ENCODE data around the gene ABRAXAS1.
"Not testable (repeated sequence)": the region's sequence is repeated elsewhere in the genome, so short reads cannot be mapped to it uniquely, and the experiment has no call there.

Gene ABRAXAS1

DNA sequence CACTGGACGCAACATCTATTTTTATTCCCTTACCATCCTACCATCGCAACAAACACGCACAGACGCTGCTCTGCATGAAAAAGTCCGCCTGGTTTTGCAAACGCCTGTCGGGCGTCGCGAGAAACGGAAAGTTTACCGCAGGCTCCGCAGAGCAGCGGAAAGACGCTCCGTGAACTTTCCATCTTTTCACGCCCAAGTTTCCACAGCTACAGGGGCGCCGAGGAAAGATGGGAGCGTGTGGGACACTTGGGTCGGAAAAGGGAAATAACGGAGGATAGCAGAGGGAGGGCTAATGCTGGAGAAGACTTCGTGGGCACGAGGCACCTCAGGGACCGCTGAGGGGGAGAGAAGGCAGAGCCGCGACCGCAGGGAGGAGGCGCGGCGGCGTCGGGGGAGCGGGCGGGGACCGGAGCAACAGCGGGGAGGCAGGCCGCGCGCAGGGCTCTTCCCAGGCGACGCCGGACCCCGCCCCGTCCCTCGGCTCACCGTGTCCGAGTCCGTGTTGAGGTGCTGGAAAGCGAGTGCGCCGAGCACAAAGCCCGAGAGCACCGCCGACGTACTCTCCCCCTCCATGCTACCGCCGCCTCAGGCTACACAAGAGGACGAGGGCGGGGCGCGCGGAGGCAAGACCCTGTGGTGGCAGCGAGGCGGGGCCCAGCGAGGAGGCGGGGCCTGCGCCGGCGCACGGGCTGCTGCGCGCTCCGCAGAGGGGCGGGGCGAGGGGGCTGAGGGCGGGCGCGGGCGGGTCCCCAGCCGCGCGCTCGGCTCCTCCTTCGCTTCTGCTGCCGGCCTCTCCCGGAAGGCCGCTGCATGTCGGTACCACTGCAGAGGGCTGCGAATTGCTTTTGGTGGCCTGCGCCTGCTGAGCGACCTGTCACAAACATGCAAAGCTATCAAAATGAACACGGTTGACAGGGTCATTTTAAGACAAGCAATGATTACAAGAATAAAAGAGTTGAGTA lies at the start of gene ABRAXAS1:
Gene ABRAXAS1, minus strand, starts transcription at position 601 of the 962 bp plus-strand sequence. Its CDS starts 28 bp downstream, at position 573.
- FAIRE-seq (peak; percentile 97), DNase-seq (ENCODE audit: insufficient read length, low spot score) (peak; percentile 92)

DNA sequence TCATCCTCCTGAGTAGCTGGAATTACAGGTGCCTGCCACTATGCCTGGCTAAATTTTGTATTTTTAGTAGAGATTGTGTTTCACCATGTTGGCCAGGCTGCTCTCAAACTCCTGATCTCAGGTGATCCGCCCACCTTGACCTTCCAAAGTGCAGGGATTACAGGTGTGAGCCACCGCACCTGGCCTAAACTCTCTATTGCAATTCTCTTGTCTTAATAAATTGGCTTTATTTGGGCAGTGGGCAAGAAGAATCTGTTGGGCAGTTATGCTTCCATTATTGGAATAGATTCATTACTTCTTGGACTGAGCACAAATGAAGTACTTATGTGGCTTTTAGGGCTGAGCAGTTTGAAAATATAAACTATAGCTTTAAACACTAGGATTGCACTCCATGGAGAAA lies 42.8 kb upstream of the ABRAXAS1 start:
- FAIRE-seq (no peak), DNase-seq (ENCODE audit: insufficient read length, low spot score) (no peak)

DNA sequence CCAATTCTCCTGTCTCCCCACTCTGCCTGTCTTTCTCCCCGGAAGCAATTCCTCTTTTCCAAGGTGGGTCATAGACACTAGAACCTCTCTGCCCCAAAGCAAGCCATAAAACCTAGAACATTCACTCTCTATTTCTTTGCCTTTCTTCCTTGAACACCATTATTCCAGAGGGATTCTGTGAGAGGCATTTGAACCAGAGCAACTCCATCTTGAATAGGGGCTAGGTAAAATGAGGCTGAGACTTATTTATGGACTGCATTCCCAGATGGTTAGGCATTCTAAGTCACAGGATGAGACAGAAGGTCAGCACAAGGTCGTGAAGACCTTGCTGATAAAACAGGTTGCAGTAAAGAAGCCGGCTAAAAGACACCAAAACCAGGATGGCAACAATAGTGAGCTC lies 37.3 kb upstream of the ABRAXAS1 start:
- no peak for DNase-seq (ENCODE audit: insufficient read length, low spot score)
- no peak for FAIRE-seq

DNA sequence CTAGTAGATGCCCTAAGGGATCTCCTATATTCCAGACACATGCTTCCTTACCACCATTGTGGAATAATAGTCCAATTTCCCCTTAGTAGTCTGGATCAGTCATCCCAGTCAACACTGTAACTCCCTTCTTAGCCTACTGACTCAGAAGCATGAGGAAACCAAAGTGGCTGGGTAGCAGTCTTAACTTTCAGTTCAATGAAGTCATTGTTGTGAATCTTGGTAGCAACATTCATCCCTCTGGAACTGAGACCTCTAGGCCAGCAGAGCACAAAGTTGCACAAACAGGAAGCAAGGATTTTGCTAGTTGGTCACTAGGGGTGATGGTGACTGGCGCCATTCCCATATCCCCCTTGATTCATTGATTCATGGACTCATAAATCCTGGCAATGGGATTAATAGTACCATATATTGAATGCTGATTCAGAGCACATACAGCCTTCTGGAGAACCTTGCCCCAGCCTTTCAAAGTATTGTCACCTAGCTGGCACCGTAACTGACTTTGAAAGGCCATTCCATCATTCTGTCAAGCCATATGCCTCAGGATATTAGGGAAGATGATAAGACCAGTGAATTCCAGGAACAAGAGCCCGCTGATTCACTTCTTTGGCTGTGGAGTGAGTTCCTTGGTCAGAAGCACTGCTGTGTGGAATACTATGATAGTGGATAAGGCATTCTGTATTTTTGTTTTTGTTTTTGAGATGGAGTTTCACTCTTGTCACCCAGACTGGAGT lies 31.3 kb upstream of the ABRAXAS1 start:
- FAIRE-seq (no peak), DNase-seq (ENCODE audit: insufficient read length, low spot score) (no peak)

- FAIRE-seq (no peak), DNase-seq (ENCODE audit: insufficient read length, low spot score) (no peak)
These were observed 25.5 kb upstream of the ABRAXAS1 start for GRCh38 chr4:83510442-83510841.

GRCh38 chr4:83509156-83509585 lies 24.3 kb upstream of the ABRAXAS1 start:
- FAIRE-seq: peak; percentile 52
- peak; percentile 19 for DNase-seq (ENCODE audit: insufficient read length, low spot score)

DNA sequence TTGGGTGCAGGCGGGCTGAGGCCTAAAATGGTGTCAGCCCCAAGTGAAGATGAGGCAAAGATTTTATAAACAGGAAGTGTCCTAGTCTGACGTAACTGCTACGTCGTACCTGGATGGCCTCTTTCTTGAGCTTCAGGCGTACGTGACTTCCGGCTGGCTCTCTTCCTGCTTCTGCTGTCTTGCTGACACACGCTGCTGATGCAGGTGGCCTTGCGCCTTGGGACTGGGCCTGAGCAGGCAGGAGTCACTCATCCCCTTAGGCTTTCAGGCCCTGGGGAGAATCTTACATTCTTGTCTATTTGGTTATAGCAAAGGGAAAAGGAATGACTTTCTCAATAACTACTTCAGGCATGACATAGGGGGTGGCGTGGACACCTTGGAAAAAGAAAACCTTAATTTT lies 20.1 kb upstream of the ABRAXAS1 start:
- no peak for FAIRE-seq

DNA sequence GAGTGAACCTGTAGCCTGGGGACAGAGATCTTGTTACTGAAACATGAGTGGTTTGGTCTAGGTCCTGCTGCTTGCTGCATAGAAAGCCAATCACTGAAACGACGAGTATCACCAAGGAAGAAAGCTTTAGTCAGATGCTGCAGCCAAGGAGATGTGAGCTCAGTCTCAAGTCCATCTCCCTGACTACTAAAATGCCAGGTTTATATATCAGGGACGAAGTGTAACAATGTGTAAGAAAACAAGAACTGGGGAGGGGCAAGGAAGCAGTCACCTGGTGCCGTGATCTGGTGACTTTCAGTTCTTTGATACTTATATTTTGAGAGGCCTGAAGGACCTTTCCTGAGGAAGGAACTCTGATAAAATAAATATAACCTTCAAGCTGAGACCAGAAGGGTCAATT lies 19.6 kb upstream of the ABRAXAS1 start:
- FAIRE-seq: no peak
- DNase-seq (ENCODE audit: insufficient read length, low spot score): no peak

More for the DNA sequence above, 20.1 kb upstream of the ABRAXAS1 start:
- DNase-seq (ENCODE audit: insufficient read length, low spot score): no peak

DNA sequence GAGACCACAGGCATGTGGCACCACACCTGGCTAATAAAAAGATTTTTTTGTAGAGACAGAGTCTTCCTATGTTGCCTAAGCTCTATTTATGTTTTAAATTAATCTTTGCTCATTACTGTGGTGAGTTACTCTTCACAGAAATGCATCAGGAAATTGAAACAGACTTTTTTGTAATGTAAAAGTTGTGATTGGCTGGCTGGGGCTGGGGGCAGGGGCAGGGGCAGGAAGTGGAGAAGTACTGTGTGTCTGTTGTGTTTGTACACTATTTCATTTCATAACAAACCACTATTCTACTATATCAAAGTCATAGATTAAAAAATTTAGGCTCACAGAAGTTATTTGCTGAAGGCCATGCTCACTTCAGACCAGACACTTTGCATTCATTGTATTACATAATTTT lies 19.1 kb upstream of the ABRAXAS1 start:
- DNase-seq (ENCODE audit: insufficient read length, low spot score): no peak
- no peak for FAIRE-seq

- not testable (repeated sequence) for FAIRE-seq; DNase-seq (ENCODE audit: insufficient read length, low spot score)
These were observed 16.8 kb upstream of the ABRAXAS1 start for GRCh38 chr4:83501671-83502070.

GRCh38 chr4:83498187-83498586 lies 13.3 kb upstream of the ABRAXAS1 start:
- FAIRE-seq (no peak), DNase-seq (ENCODE audit: insufficient read length, low spot score) (no peak)

DNA sequence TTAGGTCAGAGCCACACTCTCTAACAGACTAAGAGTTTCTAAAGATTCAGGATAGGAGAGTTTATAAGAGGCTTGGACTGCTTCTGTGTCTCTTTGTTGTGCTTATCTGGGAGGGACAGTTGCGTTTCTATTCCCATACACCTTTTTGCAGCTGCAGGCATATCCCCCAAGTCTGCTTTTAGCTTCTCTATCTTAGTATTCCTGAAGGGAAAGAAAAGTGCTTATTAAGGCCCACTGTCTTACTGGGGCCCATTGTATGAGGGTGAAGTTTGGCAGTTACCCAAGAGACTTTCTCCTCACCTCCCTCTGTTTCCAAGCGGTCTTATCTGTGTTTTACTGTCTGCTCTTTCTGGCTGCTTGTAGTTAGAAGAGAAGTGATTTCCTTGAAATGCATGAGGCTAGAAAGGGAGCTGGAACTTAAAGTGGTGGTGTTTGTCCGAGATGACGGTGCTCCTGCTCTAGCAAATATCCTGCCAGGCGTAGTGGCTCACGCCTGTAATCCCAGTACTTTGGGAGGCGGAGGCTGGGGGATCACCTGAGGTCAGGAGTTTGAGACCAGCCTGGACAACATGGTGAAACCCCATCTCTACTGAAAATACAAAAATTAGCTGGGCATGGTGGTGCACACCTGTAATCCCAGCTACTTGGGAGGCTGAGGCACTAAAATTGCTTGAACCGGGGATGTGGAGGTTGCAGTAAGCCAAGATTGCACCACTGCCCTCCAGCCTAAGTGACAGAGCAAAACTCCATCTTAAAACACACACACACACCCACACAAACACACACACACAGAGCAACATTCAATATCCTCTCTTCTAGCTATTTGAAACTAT lies 11.4 kb upstream of the ABRAXAS1 start:
- not testable (repeated sequence) for DNase-seq (ENCODE audit: insufficient read length, low spot score); FAIRE-seq

- peak; percentile 24 for DNase-seq (ENCODE audit: insufficient read length, low spot score)
- peak; percentile 77 for FAIRE-seq
These were observed 6.1 kb upstream of the ABRAXAS1 start for GRCh38 chr4:83490876-83491450.

DNA sequence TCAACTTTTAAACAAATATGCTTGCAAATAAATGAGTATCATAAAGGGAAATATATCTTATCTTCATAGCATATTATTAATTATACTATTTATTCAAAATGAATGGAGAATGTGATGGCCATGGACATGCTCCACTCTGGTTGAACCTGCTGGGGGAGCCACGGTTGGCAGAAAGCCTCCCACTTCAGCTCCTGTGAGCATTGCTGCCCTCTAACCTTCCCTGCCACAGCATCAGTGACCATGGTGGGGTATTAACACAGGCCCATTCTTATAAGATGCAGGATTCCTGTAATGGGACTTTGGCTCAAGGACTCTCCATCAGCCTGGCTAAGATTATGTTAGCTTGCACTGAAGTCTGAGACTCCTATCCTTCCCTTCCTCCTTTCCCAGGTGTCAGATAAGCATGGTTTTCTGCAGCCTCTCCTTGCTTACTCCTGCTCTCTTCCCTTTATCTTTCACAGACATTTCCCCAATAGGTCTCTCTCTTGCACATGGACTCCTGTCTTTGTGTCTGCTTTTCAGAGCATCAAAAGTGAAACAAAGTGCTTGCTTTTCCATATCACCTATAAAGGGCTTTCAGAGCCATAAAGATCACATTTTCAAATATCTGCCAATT lies 4.9 kb upstream of the ABRAXAS1 start:
- FAIRE-seq: no peak
- DNase-seq (ENCODE audit: insufficient read length, low spot score): no peak

DNA sequence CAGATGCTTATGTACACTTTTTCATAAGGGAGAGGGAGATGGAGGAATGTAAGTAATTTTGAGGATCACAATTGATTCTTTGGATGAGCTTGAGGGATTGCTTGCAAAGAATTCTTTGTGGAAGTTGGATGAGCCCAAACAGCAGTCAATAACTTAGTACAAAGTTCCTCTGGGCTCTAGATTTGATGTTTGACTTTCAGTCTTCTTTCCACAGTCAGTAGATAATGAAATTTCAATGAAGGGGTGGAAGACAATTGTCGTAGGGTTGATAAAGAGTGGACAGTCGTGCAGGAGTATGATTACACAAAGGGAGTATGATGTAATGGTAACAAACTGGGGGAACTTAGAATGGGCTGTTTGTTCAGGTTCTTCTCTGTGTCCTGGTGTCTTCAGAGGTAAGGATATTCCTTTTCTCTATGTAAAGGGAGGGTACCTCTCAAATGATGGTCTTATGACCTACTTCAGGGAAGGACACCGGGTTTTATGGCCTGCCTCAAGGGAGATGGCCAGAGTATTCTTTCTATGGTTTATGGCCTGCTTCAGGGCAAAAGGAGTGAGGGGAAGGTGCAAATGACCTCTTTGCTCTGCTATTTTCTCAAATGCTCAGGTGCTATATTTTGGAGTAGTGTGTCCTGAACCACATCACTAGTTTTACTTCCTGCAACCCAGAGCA lies 1.7 kb upstream of the ABRAXAS1 start:
- no peak for FAIRE-seq

DNA sequence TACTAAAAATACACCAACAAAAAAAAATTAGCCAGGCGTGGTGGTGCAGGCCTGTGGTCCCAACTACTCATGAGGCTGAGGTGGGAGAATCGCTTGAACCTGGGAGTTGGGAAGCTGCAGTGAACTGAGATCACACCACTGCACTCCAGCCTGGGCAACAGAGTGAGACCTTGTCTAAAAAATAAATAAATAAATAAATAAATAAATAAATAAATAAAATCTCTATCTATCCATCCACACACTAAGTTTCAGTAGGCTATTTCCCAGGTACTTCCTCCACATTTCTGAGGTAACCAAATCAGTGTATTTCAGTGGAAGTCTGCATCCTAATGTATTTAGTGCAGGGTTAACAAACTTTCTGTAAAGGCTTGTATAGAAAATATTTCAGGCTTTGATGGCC lies 10.9 kb downstream of the ABRAXAS1 start:
- no peak for DNase-seq (ENCODE audit: insufficient read length, low spot score)
- no peak for FAIRE-seq

More for the DNA sequence above, 1.7 kb upstream of the ABRAXAS1 start:
- DNase-seq (ENCODE audit: insufficient read length, low spot score): no peak

DNA sequence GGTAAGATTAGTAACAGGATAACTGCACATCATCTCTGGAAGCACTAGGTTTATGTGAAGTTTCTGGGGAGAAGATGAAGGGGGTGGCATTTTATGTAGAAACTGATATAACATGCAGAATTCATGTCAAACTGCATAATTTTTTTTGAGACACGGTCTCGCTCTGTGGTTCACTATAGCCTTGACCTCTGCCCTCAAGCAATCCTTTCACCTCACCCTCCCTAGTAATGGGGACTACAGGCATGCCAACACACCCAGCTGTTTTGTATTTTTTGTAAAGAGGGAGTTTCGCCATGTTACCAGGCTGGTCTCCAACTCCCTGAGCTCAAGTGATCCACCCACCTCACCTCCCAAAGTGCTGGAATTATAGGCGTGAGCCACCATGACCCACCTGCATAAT lies 11.5 kb downstream of the ABRAXAS1 start:
- FAIRE-seq: no peak

GRCh38 chr4:83456184-83456501 lies 28.8 kb downstream of the ABRAXAS1 start:
- no peak for FAIRE-seq

More for the DNA sequence above, 11.5 kb downstream of the ABRAXAS1 start:
- no peak for DNase-seq (ENCODE audit: insufficient read length, low spot score)

More at GRCh38 chr4:83456184-83456501, 28.8 kb downstream of the ABRAXAS1 start:
- no peak for DNase-seq (ENCODE audit: insufficient read length, low spot score)
